ENCODE measurements around the gene UBR4. TPM values are rescaled to one million over a fixed set of nuclear protein-coding genes. Genes with fewer than 3 reads are reported as not detected.

The UBR4 gene
- total and polyA plus RNA-seq, 2 donors from 2014 or later, result 167 to 319 TPM

GRCh38 chr1:19036813-19037605 lies 173.1 kb downstream of the UBR4 start:
- TF ChIP-seq CTCF (IDR thresholded peaks at IDR 0.05; ENCODE audit: borderline replicate concordance, extremely low read depth, insufficient read depth), result no peak
- Histone ChIP-seq H3K4me1 (ENCODE audit: control insufficient read depth in 2 of 3, insufficient read depth in 2 of 3, low read depth in 1 of 3, low read length in 3 of 3) (no peaks in the 10 kb centered on the region), H3K9me3 (ENCODE audit: control insufficient read depth in 2 of 3, insufficient read depth in 1 of 3, low read length in 3 of 3) (no peaks in the 10 kb centered on the region), H3K27me3 (ENCODE audit: control insufficient read depth, insufficient read depth, low read length) (no peaks in the 10 kb centered on the region), H3K9ac (ENCODE audit: low read length in 3 of 3) (no peak overlapping the region), H3K4me3 (ENCODE audit: low read length in 3 of 3) (no peak overlapping the region), H3K36me3 (ENCODE audit: control insufficient read depth in 2 of 3, insufficient read depth in 3 of 3, low read length in 3 of 3) (no peaks in the 10 kb centered on the region), H3K27ac (ENCODE audit: low read depth in 2 of 2, low read length in 2 of 2) (no peak overlapping the region)
- DNase-seq (no peak), FAIRE-seq (no peak)
- intact Hi-C loops (cut with DNase I), result no loop called here

- Histone ChIP-seq H3K9me3 (ENCODE audit: control insufficient read depth in 2 of 3, insufficient read depth in 1 of 3, low read length in 3 of 3) (no peaks in the 10 kb centered on the region), H3K27me3 (ENCODE audit: control insufficient read depth, insufficient read depth, low read length) (no peaks in the 10 kb centered on the region), H3K36me3 (ENCODE audit: control insufficient read depth in 2 of 3, insufficient read depth in 3 of 3, low read length in 3 of 3) (no peaks in the 10 kb centered on the region), H3K4me1 (ENCODE audit: control insufficient read depth in 2 of 3, insufficient read depth in 2 of 3, low read depth in 1 of 3, low read length in 3 of 3) (no peaks in the 10 kb centered on the region), H3K27ac (ENCODE audit: low read depth in 2 of 2, low read length in 2 of 2) (no peak overlapping the region), H3K4me3 (ENCODE audit: low read length in 3 of 3) (no peak overlapping the region), H3K9ac (ENCODE audit: low read length in 3 of 3) (no peak overlapping the region)
- peak in 4 of 5 donors; percentile 25 to 48 (median 42) for DNase-seq
- FAIRE-seq, result no peak
- intact Hi-C loops (cut with DNase I), result no loop called here
- TF ChIP-seq CTCF (IDR thresholded peaks at IDR 0.05; ENCODE audit: borderline replicate concordance, extremely low read depth, insufficient read depth), result no peak
Observed at GRCh38 chr1:19036041-19036812, 173.8 kb downstream of the UBR4 start.

GRCh38 chr1:19035377-19036040 lies 174.6 kb downstream of the UBR4 start:
- intact Hi-C loops (cut with DNase I), result no loop called here
- H3K9ac ChIP-seq (ENCODE audit: low read length in 3 of 3), result no peak overlapping the region
- DNase-seq (peak in 1 of 5 donors; percentile 25), FAIRE-seq (no peak)
- no peak overlapping the region for H3K27ac ChIP-seq (ENCODE audit: low read depth in 2 of 2, low read length in 2 of 2)
- H3K4me3 ChIP-seq (ENCODE audit: low read length in 3 of 3), result no peak overlapping the region
- H3K9me3 ChIP-seq (ENCODE audit: control insufficient read depth in 2 of 3, insufficient read depth in 1 of 3, low read length in 3 of 3), result no peaks in the 10 kb centered on the region
- no peaks in the 10 kb centered on the region for H3K27me3 ChIP-seq (ENCODE audit: control insufficient read depth, insufficient read depth, low read length)
- H3K4me1 ChIP-seq (ENCODE audit: control insufficient read depth in 2 of 3, insufficient read depth in 2 of 3, low read depth in 1 of 3, low read length in 3 of 3), result no peaks in the 10 kb centered on the region
- no peak for TF ChIP-seq CTCF (IDR thresholded peaks at IDR 0.05; ENCODE audit: borderline replicate concordance, extremely low read depth, insufficient read depth)
- no peaks in the 10 kb centered on the region for H3K36me3 ChIP-seq (ENCODE audit: control insufficient read depth in 2 of 3, insufficient read depth in 3 of 3, low read length in 3 of 3)
